MM.1S (cell line): Measurements from ENCODE around the gene PCCA.
"Not testable (repeated sequence)": the region's sequence is repeated elsewhere in the genome, so short reads cannot be mapped to it uniquely, and the experiment has no call there.

ENCODE experiments used
- DNase-seq: peaks from one replicate; pipeline ENCODE4 v3.0.0-alpha.2; 2015
- H2AFZ ChIP-seq: fragments of 300-600 bp; sonication (generic); 2 replicates; pipeline ENCODE4 v1.6.0; 2016; ENCODE audit warnings: antibody characterized with exemption, low read length
- H3F3A ChIP-seq: fragments of 300-600 bp; sonication (generic); 2 replicates; pipeline ENCODE4 v1.6.1; 2016; ENCODE audit warnings: mild to moderate bottlenecking, antibody characterized with exemption, low read length, moderate library complexity, mixed read lengths; ENCODE audit not compliant: insufficient read depth
- H3K27ac ChIP-seq: fragments of 300-600 bp; sonication (generic); 2 replicates; pipeline ENCODE4 v1.5.1; 2016; ENCODE audit warnings: mild to moderate bottlenecking, low read length
- H3K27me3 ChIP-seq: fragments of 300-600 bp; sonication (generic); replicated peaks from 2 replicates; pipeline ENCODE4 v1.6.0; 2016; ENCODE audit warnings: low read length; ENCODE audit not compliant: insufficient read depth
- H3K36me3 ChIP-seq: fragments of 300-600 bp; sonication (generic); replicated peaks from 2 replicates; pipeline ENCODE4 v1.6.1; 2016; ENCODE audit warnings: mild to moderate bottlenecking, low read length, mixed read lengths; ENCODE audit not compliant: insufficient read depth
- H3K4me1 ChIP-seq: fragments of 300-600 bp; sonication (generic); 2 replicates; pipeline ENCODE4 v1.6.1; 2016; ENCODE audit warnings: low read length, mixed read lengths
- H3K4me2 ChIP-seq: fragments of 300-600 bp; sonication (generic); 2 replicates; pipeline ENCODE4 v1.6.0; 2016; ENCODE audit warnings: low read depth, low read length
- H3K4me3 ChIP-seq: fragments of 300-600 bp; sonication (generic); 2 replicates; pipeline ENCODE4 v1.5.1; 2016; ENCODE audit warnings: low read length, mixed read lengths
- H3K79me2 ChIP-seq: fragments of 300-600 bp; sonication (generic); 2 replicates; pipeline ENCODE4 v1.6.1; 2016; ENCODE audit warnings: mixed run types, low read length, mixed read lengths
- H3K9ac ChIP-seq: fragments of 300-600 bp; sonication (generic); 2 replicates; pipeline ENCODE4 v1.6.1; 2016; ENCODE audit warnings: low read length, mixed read lengths
- H3K9me2 ChIP-seq: fragments of 300-600 bp; sonication (generic); replicated peaks from 2 replicates; pipeline ENCODE4 v1.6.1; 2016; ENCODE audit warnings: mild to moderate bottlenecking, low read length, mixed read lengths; ENCODE audit not compliant: insufficient read depth
- H3K9me3 ChIP-seq: fragments of 300-600 bp; sonication (generic); replicated peaks from 2 replicates; pipeline ENCODE4 v1.6.1; 2016; ENCODE audit warnings: mild to moderate bottlenecking, low read length, mixed read lengths; ENCODE audit not compliant: insufficient read depth
- H4K20me1 ChIP-seq: fragments of 300-600 bp; sonication (generic); 2 replicates; pipeline ENCODE4 v1.6.1; 2016; ENCODE audit warnings: mild to moderate bottlenecking, low read length, moderate library complexity, mixed read lengths; ENCODE audit not compliant: insufficient read depth
- EZH2 ChIP-seq: fragments of 300-600 bp; sonication (generic); optimal IDR thresholded peaks from 2 replicates; pipeline ENCODE3; 2017; ENCODE audit warnings: low read depth, mild to moderate bottlenecking, antibody characterized with exemption, low read length, mixed read lengths
- EZH2phosphoT487 ChIP-seq: fragments of 300-600 bp; sonication (generic); IDR thresholded peaks from 2 replicates; pipeline ENCODE4 v1.6.1; 2018; ENCODE audit warnings: antibody characterized with exemption, low read length
- TF ChIP-seq, protein P1 (sequence below): fragments of 300-600 bp; sonication (generic); IDR thresholded peaks from 2 replicates; pipeline ENCODE4 v1.5.1; 2016; ENCODE audit warnings: antibody characterized with exemption, low read length, mixed read lengths

The PCCA gene

DNA sequence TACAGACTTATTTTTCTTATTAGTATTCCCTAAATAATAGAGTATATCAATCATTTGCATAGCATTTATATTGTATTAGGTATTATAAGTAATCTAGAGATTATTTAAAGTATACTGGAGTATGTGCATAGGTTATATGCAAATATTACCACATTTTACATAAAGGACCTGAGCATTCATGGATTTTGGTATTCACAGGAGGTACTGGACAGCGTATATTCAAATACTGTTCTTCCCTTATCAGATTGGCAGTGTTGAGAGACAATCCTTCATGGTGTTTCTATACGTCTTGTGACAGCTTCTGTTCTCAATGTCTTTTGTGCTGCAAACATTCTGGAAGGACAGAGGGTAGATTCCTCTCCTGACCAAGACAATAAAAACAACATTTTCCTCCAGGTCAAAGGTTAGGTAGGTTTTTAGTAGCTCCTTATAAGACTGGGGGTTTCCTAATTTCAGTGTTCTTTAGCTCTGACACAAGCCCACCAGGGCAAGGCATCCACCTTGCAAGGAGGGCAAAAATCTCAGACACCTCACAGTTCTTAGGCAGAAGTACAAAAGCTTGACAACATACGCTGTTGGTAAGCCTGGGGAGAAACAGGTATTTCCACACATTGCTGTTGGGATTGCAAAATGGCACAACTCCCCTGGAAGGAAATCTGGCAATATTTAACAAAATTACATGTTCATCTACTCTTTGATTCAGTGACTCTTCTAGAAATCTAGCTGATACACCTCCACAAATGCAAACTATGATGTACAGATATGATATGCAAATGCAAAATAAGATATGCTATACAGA lies 20.6 kb upstream of the PCCA start:
- no peak for DNase-seq
- Histone ChIP-seq H2AFZ (no peak overlapping the region), H3K27me3 (no peaks in the 10 kb centered on the region), H3K4me1 (no peaks in the 10 kb centered on the region), H3K9ac (no peak overlapping the region), H3K4me2 (no peak overlapping the region), H3F3A (no peaks in the 10 kb centered on the region), H3K4me3 (no peak overlapping the region), H3K36me3 (no peaks in the 10 kb centered on the region), H4K20me1 (no peaks in the 10 kb centered on the region), H3K9me2 (no peaks in the 10 kb centered on the region), H3K9me3 (no peaks in the 10 kb centered on the region), H3K79me2 (no peaks in the 10 kb centered on the region), H3K27ac (no peak overlapping the region)
- TF ChIP-seq EZH2 (no peak), EZH2phosphoT487 (no peak)
- TF ChIP-seq, protein P1, sequence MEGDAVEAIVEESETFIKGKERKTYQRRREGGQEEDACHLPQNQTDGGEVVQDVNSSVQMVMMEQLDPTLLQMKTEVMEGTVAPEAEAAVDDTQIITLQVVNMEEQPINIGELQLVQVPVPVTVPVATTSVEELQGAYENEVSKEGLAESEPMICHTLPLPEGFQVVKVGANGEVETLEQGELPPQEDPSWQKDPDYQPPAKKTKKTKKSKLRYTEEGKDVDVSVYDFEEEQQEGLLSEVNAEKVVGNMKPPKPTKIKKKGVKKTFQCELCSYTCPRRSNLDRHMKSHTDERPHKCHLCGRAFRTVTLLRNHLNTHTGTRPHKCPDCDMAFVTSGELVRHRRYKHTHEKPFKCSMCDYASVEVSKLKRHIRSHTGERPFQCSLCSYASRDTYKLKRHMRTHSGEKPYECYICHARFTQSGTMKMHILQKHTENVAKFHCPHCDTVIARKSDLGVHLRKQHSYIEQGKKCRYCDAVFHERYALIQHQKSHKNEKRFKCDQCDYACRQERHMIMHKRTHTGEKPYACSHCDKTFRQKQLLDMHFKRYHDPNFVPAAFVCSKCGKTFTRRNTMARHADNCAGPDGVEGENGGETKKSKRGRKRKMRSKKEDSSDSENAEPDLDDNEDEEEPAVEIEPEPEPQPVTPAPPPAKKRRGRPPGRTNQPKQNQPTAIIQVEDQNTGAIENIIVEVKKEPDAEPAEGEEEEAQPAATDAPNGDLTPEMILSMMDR: no peak

DNA sequence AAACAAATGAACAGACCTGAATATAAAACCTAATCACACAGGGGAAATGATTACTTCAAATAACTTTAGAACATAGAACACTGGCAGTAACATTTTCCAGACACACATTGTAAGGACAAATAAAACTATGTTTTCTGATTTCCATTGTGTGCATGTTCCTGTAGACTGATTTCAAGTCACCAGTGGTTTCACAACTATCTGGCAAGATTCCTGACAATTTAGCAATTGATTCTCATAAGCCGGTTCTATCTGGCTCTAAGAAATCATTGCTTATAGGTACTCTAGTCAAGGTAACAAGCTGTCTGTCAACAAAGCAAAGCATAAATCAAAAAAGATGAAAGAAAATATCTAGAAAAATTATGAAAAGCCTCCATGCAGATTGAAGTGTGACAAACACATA lies 19.6 kb upstream of the PCCA start:
- TF ChIP-seq EZH2phosphoT487 (no peak), EZH2 (no peak)
- TF ChIP-seq, protein P1: no peak
- DNase-seq: no peak
- H3K4me3 ChIP-seq: no peak overlapping the region
- no peaks in the 10 kb centered on the region for H3K9me2 ChIP-seq
- H3K4me2 ChIP-seq: no peak overlapping the region
- H3K79me2 ChIP-seq: no peaks in the 10 kb centered on the region
- no peak overlapping the region for H3K27ac ChIP-seq
- no peak overlapping the region for H2AFZ ChIP-seq
- H3K27me3 ChIP-seq: no peaks in the 10 kb centered on the region
- no peaks in the 10 kb centered on the region for H3K36me3 ChIP-seq
- H3F3A ChIP-seq: no peaks in the 10 kb centered on the region
- no peak overlapping the region for H3K9ac ChIP-seq
- H3K9me3 ChIP-seq: no peaks in the 10 kb centered on the region
- no peaks in the 10 kb centered on the region for H4K20me1 ChIP-seq
- H3K4me1 ChIP-seq: no peaks in the 10 kb centered on the region

DNA sequence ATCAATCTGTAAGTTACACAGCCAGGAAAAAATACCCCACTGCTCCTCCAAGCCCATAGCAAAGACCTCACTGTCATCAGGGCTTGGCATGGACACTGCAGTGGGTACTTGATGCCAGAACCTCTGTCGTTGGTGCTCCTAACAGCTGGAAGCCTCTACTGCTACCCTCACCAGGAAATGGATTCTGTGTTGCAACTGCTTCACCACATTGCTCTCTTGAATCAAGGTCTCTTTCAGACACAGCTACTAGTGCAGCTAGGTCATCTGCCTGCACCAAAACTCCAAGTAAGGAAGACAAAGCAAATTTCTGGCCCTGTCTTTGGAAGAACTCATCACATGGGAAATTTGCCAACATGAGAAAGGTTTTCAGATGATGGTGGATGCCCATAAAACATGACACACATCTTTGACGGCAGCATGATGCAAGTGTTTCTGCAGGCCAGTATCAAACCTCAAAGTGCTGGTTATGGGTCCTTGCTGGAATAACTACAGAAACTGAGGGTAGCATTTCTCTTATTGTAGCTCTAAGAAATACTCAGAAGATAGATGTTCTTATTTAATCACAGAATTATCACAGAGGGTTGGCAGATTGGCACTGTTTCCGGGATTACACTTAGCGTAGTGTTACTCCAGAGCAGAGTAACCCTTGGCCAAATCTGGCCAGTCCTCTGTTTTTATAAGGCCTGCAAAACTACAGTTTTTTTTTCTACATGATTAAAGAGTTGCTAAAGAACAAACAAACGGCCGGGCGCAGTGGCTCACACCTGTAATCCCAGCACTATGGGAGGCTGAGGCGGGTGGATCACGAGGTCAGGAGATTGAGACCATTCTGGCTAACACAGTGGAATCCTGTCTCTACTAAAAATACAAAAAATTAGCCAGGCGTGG lies 12.9 kb upstream of the PCCA start:
- H3K79me2 ChIP-seq: no peaks in the 10 kb centered on the region
- H3K4me1 ChIP-seq: no peaks in the 10 kb centered on the region
- H3K9ac ChIP-seq: no peak overlapping the region
- H3K27me3 ChIP-seq: no peaks in the 10 kb centered on the region
- no peak overlapping the region for H3K4me2 ChIP-seq
- no peak overlapping the region for H3K4me3 ChIP-seq
- H4K20me1 ChIP-seq: no peaks in the 10 kb centered on the region
- no peak for DNase-seq
- no peaks in the 10 kb centered on the region for H3K9me3 ChIP-seq
- no peak overlapping the region for H2AFZ ChIP-seq
- H3F3A ChIP-seq: no peaks in the 10 kb centered on the region
- TF ChIP-seq, protein P1: no peak
- no peak for TF ChIP-seq EZH2
- TF ChIP-seq EZH2phosphoT487: no peak
- H3K27ac ChIP-seq: no peak overlapping the region
- H3K36me3 ChIP-seq: no peaks in the 10 kb centered on the region
- no peaks in the 10 kb centered on the region for H3K9me2 ChIP-seq

DNA sequence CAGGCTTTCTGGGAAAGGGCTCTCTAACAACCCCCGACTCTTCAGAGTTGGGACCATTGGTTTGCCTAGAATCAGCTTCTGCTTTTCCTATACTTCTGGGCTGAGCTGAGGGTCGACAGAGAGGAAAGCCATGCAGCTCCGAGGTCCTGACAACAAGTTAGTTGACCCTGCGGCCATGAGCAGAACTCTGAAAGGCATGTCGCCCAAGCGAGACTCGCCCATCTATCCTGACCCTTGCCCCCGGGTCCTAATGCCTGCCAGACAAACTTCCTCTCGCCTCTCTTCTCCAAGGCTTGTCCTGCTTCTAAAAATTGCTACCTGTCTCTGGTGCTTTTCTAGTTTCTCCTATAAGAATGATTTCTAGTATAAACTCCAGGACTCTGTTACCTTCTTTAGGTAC lies 9.9 kb upstream of the PCCA start:
- H3K36me3 ChIP-seq, DNase-seq, H3K27me3 ChIP-seq, H3K4me3 ChIP-seq, H3F3A ChIP-seq, H3K4me2 ChIP-seq, H3K4me1 ChIP-seq, H3K9me2 ChIP-seq, H2AFZ ChIP-seq, H3K79me2 ChIP-seq, H3K27ac ChIP-seq, H3K9me3 ChIP-seq, H4K20me1 ChIP-seq, H3K9ac ChIP-seq: not testable (repeated sequence)

DNA sequence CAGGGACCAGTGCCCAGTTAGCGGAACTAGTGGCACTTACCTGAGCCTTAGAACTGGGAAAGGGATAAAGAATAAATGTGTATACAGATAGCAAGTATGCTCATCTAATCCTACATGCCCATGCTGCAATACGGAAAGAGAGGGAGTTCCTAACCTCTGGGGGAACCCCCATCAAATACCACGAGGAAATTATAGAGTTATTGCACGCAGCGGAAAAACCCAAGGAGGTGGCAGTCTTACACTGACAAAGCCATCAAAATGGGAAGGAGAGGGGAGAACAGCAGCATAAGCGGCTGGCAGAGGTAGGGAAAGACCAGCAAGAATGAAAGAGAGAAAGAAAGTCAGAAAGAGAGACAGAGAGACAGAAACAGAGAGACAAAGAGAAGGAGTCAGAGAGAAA lies 5.5 kb upstream of the PCCA start:
- H3K27me3 ChIP-seq, H3K36me3 ChIP-seq, H3K4me1 ChIP-seq, H3K4me2 ChIP-seq, H3K79me2 ChIP-seq, H2AFZ ChIP-seq, H3K9me3 ChIP-seq, H3K27ac ChIP-seq, H3K9me2 ChIP-seq, H3K9ac ChIP-seq, H3F3A ChIP-seq, DNase-seq, H4K20me1 ChIP-seq, H3K4me3 ChIP-seq: not testable (repeated sequence)
